ENCODE results near the gene TMEM263. TPM values are rescaled to one million over a fixed set of nuclear protein-coding genes. Genes with fewer than 3 reads are reported as not detected.
A peak's percentile ranks its signal among the peaks of the same experiment; 100 is the strongest.

Gene TMEM263
- total RNA-seq, 6 experiments from 2014 or later = 157 to 188 (median 167) TPM

DNA sequence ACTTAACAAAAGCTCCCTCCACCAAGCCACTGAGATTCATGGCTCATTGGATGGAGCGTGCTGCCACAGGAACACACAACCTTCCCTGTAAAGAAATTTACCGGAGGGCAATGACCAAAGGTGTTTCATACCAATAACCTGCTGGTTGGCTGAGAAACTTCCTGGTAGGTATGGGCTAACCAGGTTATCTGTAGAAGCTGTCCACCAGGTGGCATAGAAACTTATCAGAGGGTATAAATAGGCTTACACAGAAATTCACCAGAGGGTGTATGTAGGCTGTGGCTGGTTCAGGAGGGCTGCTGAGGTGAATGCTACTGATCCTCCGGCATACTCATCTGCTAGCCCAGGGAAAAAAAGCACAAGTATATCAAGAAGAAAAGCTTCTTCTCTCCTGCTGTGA, 58.3 kb downstream of the TMEM263 start:
- DNase-seq = no peak
- no peaks in the 10 kb centered on the region for H3K27me3 Mint-ChIP-seq (ENCODE audit: insufficient read depth)
- TF ChIP-seq CTCF (IDR thresholded peaks at IDR 0.05) = peak; percentile 34
- H3K36me3 Mint-ChIP-seq (ENCODE audit: low read depth) = no peaks in the 10 kb centered on the region
- no peak overlapping the region for H3K27ac Mint-ChIP-seq
- H3K4me3 Mint-ChIP-seq = no peak overlapping the region
- no peaks in the 10 kb centered on the region for H3K9me3 Mint-ChIP-seq
- no peaks in the 10 kb centered on the region for H3K4me1 Mint-ChIP-seq (ENCODE audit: low read depth)

GRCh38 chr12:107017042-107017441, 61.3 kb downstream of the TMEM263 start:
- Mint-ChIP-seq H3K4me1 (ENCODE audit: low read depth) (no peaks in the 10 kb centered on the region), H3K27ac (no peak overlapping the region), H3K4me3 (no peak overlapping the region), H3K9me3 (no peaks in the 10 kb centered on the region), H3K27me3 (ENCODE audit: insufficient read depth) (no peaks in the 10 kb centered on the region), H3K36me3 (ENCODE audit: low read depth) (peaks cover 9% of the 10 kb centered on the region; the same call in 1 of the 2 replicates)
- DNase-seq = no peak
- no peak for TF ChIP-seq CTCF (IDR thresholded peaks at IDR 0.05)

GRCh38 chr12:107019546-107019945, 63.8 kb downstream of the TMEM263 start:
- Mint-ChIP-seq H3K27me3 (ENCODE audit: insufficient read depth) (no peaks in the 10 kb centered on the region), H3K36me3 (ENCODE audit: low read depth) (peaks cover 9% of the 10 kb centered on the region; the same call in 1 of the 2 replicates), H3K27ac (no peak overlapping the region), H3K9me3 (no peaks in the 10 kb centered on the region), H3K4me1 (ENCODE audit: low read depth) (no peaks in the 10 kb centered on the region), H3K4me3 (no peak overlapping the region)
- TF ChIP-seq CTCF (IDR thresholded peaks at IDR 0.05) = no peak
- DNase-seq = no peak

Other genes starting within 250 kb of the TMEM263 start
- 10 to 100 TPM in 4 of 6 experiments, 1 to 10 TPM in 2; 8.0 to 12.0 (median 10.2) TPM for gene RIC8B, start 181.2 kb upstream of the TMEM263 start, total RNA-seq (2021; fragmentation: NEBNext Ultra II Directional; extraction: Animal tissue kit (Norgen Biotek cat#: 25700))
- gene MTERF2, start 31.2 kb downstream of the TMEM263 start, total RNA-seq (2021; fragmentation: NEBNext Ultra II Directional; extraction: Animal tissue kit (Norgen Biotek cat#: 25700)) = 1 to 10 TPM; 3.0 to 5.6 (median 5.1) TPM
- gene CRY1, start 137.6 kb downstream of the TMEM263 start, total RNA-seq (2021; fragmentation: NEBNext Ultra II Directional; extraction: Animal tissue kit (Norgen Biotek cat#: 25700)) = 10 to 100 TPM; 12.5 to 18.0 (median 16.1) TPM

All from HFFc6 (cell line).